HepG2 (cell line): ENCODE measurements around the gene ODAPH. TPM values are rescaled to one million over a fixed set of nuclear protein-coding genes. Genes with fewer than 3 reads are reported as not detected.

ENCODE experiments used
- ATAC-seq: fragments of 200-7000 bp; cut with Tn5 transposase; 3 replicates; pipeline ENCODE4 v1.9.1; 2020; ENCODE audit warnings: mild to moderate bottlenecking, moderate library complexity
- BruUV-seq: library from RNA; stranded (reverse); fragments of 400-500 nt; replicated peaks from 2 replicates; lab custom pipeline; 2021; lab: Mats Ljungman, UMichigan
- CTCF ChIA-PET: fragments of 300-600 bp; formaldehyde crosslinking; extraction: SDS; loops from one replicate; lab custom pipeline; 2021; ENCODE audit warnings: low total read pairs, inconsistent platforms, low intra/inter-chr PET ratio; lab: Yijun Ruan, JAX
- POLR2A ChIA-PET: fragments of 350-600 bp; sonication (Branson Sonifier 250); formaldehyde crosslinking; loops from one replicate; lab custom pipeline; 2020; ENCODE audit warnings: antibody characterized with exemption, inconsistent platforms; lab: Yijun Ruan, JAX
- DNase-seq: peaks from one replicate; pipeline ENCODE4 v3.0.0-alpha.2; 2015; ENCODE audit warnings: low spot score
- FAIRE-seq: peaks from 3 replicates; lab custom pipeline; 2011; peaks lifted over from hg19 to GRCh38; lab: Jason Lieb, UNC
- H2AFZ ChIP-seq: one replicate; pipeline ENCODE4 v1.6.1; 2011; ENCODE audit warnings: low read length, inconsistent platforms
- H3K27ac ChIP-seq: fragments of 300-600 bp; 3 replicates; pipeline ENCODE4 v1.8.0; 2011; ENCODE audit warnings: mixed run types, mild to moderate bottlenecking, mixed read lengths, low read length, inconsistent platforms; ENCODE audit not compliant: insufficient read depth; ENCODE audit errors: extremely low read length
- H3K27me3 ChIP-seq, 2 experiments: fragments of 200-600 bp in 1 of 2; 2 replicates in 1 of 2; 3 replicates in 1 of 2; pipeline versions ENCODE4 v1.6.0 to v1.8.0; 2011; ENCODE audit warnings: low read length in 2 of 2, mild to moderate bottlenecking in 2 of 2, moderate library complexity in 2 of 2, inconsistent platforms in 1 of 2; ENCODE audit not compliant: insufficient read depth in 2 of 2, control insufficient read depth in 1 of 2
- H3K36me3 ChIP-seq, 2 experiments: fragments of 200-600 bp in 1 of 2; replicated peaks in 1 of 2; 2 replicates in 1 of 2; 3 replicates in 1 of 2; pipeline versions ENCODE4 v1.5.1 to v1.8.0; 2011; ENCODE audit warnings: low read length in 2 of 2, inconsistent platforms in 1 of 2; ENCODE audit not compliant: insufficient read depth in 2 of 2, control insufficient read depth in 1 of 2
- H3K4me1 ChIP-seq: 2 replicates; pipeline ENCODE4 v1.5.1; 2012; ENCODE audit warnings: low read length, inconsistent platforms; ENCODE audit not compliant: insufficient read depth
- H3K4me2 ChIP-seq: 2 replicates; pipeline ENCODE4 v1.6.0; 2011; ENCODE audit warnings: low read depth, low read length, inconsistent platforms
- H3K4me3 ChIP-seq, 3 experiments: fragments of 200-600 bp in 1 of 3; sonication (generic), shearing (Covaris generic) in 1 of 3; replicated peaks in 1 of 3; 2 replicates each; pipeline ENCODE4 v1.5.1; 2011 to 2016; ENCODE audit warnings: low read length in 3 of 3, inconsistent platforms in 2 of 3, low read depth in 2 of 3, mild to moderate bottlenecking in 2 of 3, control low read depth in 1 of 3, mixed read lengths in 1 of 3; ENCODE audit not compliant: insufficient read depth in 1 of 3
- H3K79me2 ChIP-seq: one replicate; pipeline ENCODE4 v1.6.1; 2011; ENCODE audit warnings: low read length, inconsistent platforms; ENCODE audit not compliant: insufficient read depth
- H3K9ac ChIP-seq: 2 replicates; pipeline ENCODE4 v1.6.0; 2011; ENCODE audit warnings: mild to moderate bottlenecking, low read depth, low read length, inconsistent platforms; ENCODE audit not compliant: insufficient read depth
- H3K9me3 ChIP-seq: 2 replicates; pipeline ENCODE4 v1.5.1; 2012; ENCODE audit warnings: mild to moderate bottlenecking, low read length
- H4K20me1 ChIP-seq: 2 replicates; pipeline ENCODE4 v1.6.0; 2011; ENCODE audit warnings: inconsistent platforms, mild to moderate bottlenecking, low read length, moderate library complexity; ENCODE audit not compliant: insufficient read depth
- CHD2 ChIP-seq: IDR thresholded peaks from 2 replicates; pipeline ENCODE4 v1.6.1; 2011; ENCODE audit warnings: low read depth, low read length, improper control_type of control experiment
- ZNF549 ChIP-seq: sonication (generic); formaldehyde crosslinking; IDR thresholded peaks from 2 replicates; pipeline ENCODE4 v1.5.0; 2020; ENCODE audit warnings: missing genetic modification reagents
- WGBS: methylation state at CpG from one replicate; pipeline ENCODE4 v1.1.6; 2017; ENCODE audit warnings: low lambda C conversion rate; 5-methylcytosine and 5-hydroxymethylcytosine counted together
- in situ Hi-C: cut with HindIII; loops from 2 replicates; pipeline ENCODE4 v1.10.0; 2017; ENCODE audit warnings: low pct_unique_long_range_greater_than_20kb; ENCODE audit not compliant: extremely low pct_ligation_motif_present
- intact Hi-C: fragments of 100-400 bp; cut with micrococcal nuclease; formaldehyde crosslinking; loops from one replicate; pipeline ENCODE4 v1.10.0; 2022; ENCODE audit not compliant: unreplicated experiment
- polyA plus RNA-seq, 8 experiments: library from polyadenylated mRNA; depleted of rRNA in 3 of 8; stranded (reverse) in 7 of 8; unstranded in 1 of 8; fragments of >200 nt; fragmentation: Illumina TruSeq in 4 of 8; extraction: Trizol in 4 of 8; gene quantifications; 2 replicates each; pipeline versions ENCODE4 v1.2.1 to v1.2.3, GENCODE V29; 2011 to 2016; ENCODE audit warnings: low read depth in 4 of 8, missing spikeins in 1 of 8, mixed read lengths in 1 of 8; ENCODE audit not compliant: insufficient read depth in 1 of 8
- total RNA-seq, 5 experiments: library from RNA; depleted of rRNA; stranded (reverse); fragments of >200 nt; fragmentation: Illumina TruSeq; extraction: Trizol; gene quantifications; 2 replicates each; pipeline ENCODE4 v1.2.3, GENCODE V29; 2016; ENCODE audit warnings: low read depth in 1 of 5
- TF ChIP-seq, protein P1 (sequence below): sonication (generic); formaldehyde crosslinking; IDR thresholded peaks from 2 replicates; pipeline ENCODE4 v1.4.0; 2020; ENCODE audit warnings: mild to moderate bottlenecking, missing genetic modification reagents
- TF ChIP-seq, protein P2 (sequence below): IDR thresholded peaks from 2 replicates; pipeline ENCODE4 v1.6.1; 2016; ENCODE audit warnings: low read depth, control low read depth

The ODAPH gene
- total and polyA plus RNA-seq, 2 of the 13 experiments (the other 11 are each of a cell fraction or from before 2014, with no cell fraction given): 0.50 TPM; not detected in 1

DNA sequence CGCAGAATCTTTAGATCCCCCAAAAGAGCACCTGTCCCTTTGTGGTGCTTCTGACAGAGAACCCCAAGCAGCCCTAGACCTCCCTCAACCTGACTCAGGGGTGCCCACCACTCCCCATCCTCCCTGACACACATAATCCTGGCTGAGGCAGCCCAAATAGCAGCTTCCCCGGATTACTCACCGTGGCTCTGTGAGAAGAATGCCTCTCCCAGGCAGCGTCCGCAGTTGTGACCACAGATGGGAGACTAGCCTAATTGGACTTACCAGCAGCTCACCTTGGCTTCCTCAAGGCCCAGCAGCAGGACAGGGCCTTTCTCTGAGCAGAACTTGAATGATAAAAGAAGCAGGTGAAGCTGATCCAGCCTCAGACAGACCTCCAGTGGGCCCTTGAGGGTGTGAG, 10.3 kb upstream of the ODAPH start:
- no TSS peak for BruUV-seq
- H3K4me2 ChIP-seq: no peak overlapping the region
- FAIRE-seq (no peak), DNase-seq (no peak), ATAC-seq (no peak)
- no peaks in the 10 kb centered on the region for H3K9me3 ChIP-seq
- no peak overlapping the region for H3K27ac ChIP-seq
- H4K20me1 ChIP-seq: no peaks in the 10 kb centered on the region
- CTCF ChIA-PET: no interaction called here
- H3K27me3 ChIP-seq: no peaks in the 10 kb centered on the region
- no peak overlapping the region for H3K9ac ChIP-seq
- no peaks in the 10 kb centered on the region for H3K79me2 ChIP-seq
- no peak overlapping the region for H2AFZ ChIP-seq
- POLR2A ChIA-PET: no interaction called here
- H3K4me3 ChIP-seq: no peak overlapping the region
- 70% methylated on average over 2 of the region's 5 CpGs for WGBS
- TF ChIP-seq, protein P1, sequence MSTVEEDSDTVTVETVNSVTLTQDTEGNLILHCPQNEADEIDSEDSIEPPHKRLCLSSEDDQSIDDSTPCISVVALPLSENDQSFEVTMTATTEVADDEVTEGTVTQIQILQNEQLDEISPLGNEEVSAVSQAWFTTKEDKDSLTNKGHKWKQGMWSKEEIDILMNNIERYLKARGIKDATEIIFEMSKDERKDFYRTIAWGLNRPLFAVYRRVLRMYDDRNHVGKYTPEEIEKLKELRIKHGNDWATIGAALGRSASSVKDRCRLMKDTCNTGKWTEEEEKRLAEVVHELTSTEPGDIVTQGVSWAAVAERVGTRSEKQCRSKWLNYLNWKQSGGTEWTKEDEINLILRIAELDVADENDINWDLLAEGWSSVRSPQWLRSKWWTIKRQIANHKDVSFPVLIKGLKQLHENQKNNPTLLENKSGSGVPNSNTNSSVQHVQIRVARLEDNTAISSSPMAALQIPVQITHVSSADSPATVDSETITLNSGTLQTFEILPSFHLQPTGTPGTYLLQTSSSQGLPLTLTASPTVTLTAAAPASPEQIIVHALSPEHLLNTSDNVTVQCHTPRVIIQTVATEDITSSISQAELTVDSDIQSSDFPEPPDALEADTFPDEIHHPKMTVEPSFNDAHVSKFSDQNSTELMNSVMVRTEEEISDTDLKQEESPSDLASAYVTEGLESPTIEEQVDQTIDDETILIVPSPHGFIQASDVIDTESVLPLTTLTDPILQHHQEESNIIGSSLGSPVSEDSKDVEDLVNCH: no peak
- TF ChIP-seq CHD2: no peak
- TF ChIP-seq ZNF549 (CRISPR knock-in tag): no peak
- TF ChIP-seq, protein P2, sequence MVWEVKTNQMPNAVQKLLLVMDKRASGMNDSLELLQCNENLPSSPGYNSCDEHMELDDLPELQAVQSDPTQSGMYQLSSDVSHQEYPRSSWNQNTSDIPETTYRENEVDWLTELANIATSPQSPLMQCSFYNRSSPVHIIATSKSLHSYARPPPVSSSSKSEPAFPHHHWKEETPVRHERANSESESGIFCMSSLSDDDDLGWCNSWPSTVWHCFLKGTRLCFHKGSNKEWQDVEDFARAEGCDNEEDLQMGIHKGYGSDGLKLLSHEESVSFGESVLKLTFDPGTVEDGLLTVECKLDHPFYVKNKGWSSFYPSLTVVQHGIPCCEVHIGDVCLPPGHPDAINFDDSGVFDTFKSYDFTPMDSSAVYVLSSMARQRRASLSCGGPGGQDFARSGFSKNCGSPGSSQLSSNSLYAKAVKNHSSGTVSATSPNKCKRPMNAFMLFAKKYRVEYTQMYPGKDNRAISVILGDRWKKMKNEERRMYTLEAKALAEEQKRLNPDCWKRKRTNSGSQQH (CRISPR knock-in tag): no peak
- H3K4me1 ChIP-seq: peaks cover 6% of the 10 kb centered on the region; the same call in 1 of the 2 replicates
- in situ Hi-C loops (no loop called here), intact Hi-C loops (no loop called here)
- 0 out of 5 replicates have a peak, but pooled peaks cover 1 to 4% of the 10 kb centered on the region in 2 experiments for H3K36me3 ChIP-seq
